Measurements from ENCODE around the gene TRPC6. TPM values are rescaled to one million over a fixed set of nuclear protein-coding genes. Genes with fewer than 3 reads are reported as not detected.
"Not testable (repeated sequence)": the region's sequence is repeated elsewhere in the genome, so short reads cannot be mapped to it uniquely, and the experiment has no call there.

The TRPC6 gene
- total RNA-seq, 1 experiment from 2014 or later, result not detected

DNA sequence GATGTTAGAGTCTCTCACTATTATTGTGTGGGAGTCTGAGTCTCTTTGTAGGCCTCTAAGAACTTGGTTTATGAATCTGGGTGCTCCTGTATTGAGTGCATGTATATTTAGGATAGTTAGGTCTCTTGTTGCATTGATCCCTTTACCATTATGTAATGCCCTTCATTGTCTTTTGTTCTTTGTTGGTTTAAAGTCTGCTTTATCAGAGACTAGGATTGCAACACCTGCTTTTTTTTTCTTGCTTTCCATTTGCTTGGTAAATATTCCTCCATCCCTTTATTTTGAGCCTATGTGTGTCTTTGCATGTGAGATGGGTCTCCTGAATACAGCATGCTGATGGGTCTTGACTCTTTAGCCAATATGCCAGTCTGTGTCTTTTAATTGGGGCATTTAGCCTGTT, 119.4 kb downstream of the TRPC6 start:
- not testable (repeated sequence) for H3K36me3 ChIP-seq (ENCODE audit: insufficient read depth, low read length); H3K4me1 ChIP-seq (ENCODE audit: low read length); H3K4me3 ChIP-seq (ENCODE audit: low read length); H3K27me3 ChIP-seq (ENCODE audit: low read length); H3K9ac ChIP-seq (ENCODE audit: low read length); DNase-seq; H2AFZ ChIP-seq (ENCODE audit: low read length); H3K79me2 ChIP-seq (ENCODE audit: low read length); H4K20me1 ChIP-seq (ENCODE audit: insufficient read depth, low read depth, low read length); H3K9me2 ChIP-seq (replicated peaks; ENCODE audit: insufficient read depth, low read length); H3K4me2 ChIP-seq (ENCODE audit: low read depth, low read length, poor library complexity, severe bottlenecking); H3K27ac ChIP-seq (ENCODE audit: low read length); H3K9me3 ChIP-seq (ENCODE audit: low read length)

DNA sequence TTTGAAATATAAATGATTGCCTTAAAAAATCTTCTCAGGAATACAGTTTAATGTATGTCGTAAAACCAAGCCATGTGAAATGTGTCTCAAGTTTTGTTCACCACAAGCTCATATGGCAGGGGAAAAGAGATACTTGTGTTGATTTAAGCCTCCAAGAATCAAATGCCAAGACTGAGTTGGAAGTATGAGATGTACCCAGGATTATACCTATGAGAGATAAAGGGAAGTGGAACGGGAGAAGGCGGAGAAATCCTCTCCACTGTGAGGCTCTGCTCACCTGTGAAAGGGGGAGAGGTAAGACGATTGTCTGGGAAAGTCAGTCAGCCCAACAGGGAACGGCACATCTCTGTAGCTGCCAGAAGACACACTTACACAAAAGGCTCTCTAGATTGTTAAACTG, 124.8 kb downstream of the TRPC6 start:
- Histone ChIP-seq H3K9ac (ENCODE audit: low read length) (no peak overlapping the region), H2AFZ (ENCODE audit: low read length) (no peak overlapping the region), H3K27ac (ENCODE audit: low read length) (no peak overlapping the region), H3K9me3 (ENCODE audit: low read length) (no peaks in the 10 kb centered on the region), H4K20me1 (ENCODE audit: insufficient read depth, low read depth, low read length) (no peaks in the 10 kb centered on the region), H3K9me2 (replicated peaks; ENCODE audit: insufficient read depth, low read length) (no peaks in the 10 kb centered on the region), H3K27me3 (ENCODE audit: low read length) (no peaks in the 10 kb centered on the region; the same call in 1 of the 2 replicates), H3K79me2 (ENCODE audit: low read length) (no peaks in the 10 kb centered on the region), H3K4me2 (ENCODE audit: low read depth, low read length, poor library complexity, severe bottlenecking) (no peak overlapping the region), H3K4me3 (ENCODE audit: low read length) (no peak overlapping the region), H3K4me1 (ENCODE audit: low read length) (no peaks in the 10 kb centered on the region), H3K36me3 (ENCODE audit: insufficient read depth, low read length) (no peaks in the 10 kb centered on the region)
- DNase-seq, result no peak

DNA sequence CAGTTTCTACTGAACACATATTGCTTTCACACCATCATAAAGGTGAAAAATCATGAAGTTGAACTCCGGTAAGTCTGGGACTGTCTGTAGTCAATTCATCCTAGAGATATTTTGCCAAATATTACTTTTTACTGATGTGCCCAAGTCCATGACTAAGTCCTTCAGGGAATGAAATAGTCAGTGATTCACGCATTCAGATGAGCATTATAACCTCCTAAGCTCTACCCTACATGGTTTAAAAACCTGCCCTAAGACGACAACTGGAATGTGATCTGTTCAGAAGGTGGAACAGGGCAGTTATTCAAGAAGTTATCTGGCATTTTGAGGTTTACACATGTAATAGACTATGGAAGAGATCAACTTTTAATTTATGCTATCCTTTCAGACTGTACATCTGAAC, 125.6 kb downstream of the TRPC6 start:
- Histone ChIP-seq H3K27ac (ENCODE audit: low read length) (no peak overlapping the region), H3K79me2 (ENCODE audit: low read length) (no peaks in the 10 kb centered on the region), H3K4me3 (ENCODE audit: low read length) (no peak overlapping the region), H3K9me2 (replicated peaks; ENCODE audit: insufficient read depth, low read length) (no peaks in the 10 kb centered on the region), H3K9ac (ENCODE audit: low read length) (no peak overlapping the region), H3K36me3 (ENCODE audit: insufficient read depth, low read length) (no peaks in the 10 kb centered on the region), H3K9me3 (ENCODE audit: low read length) (no peaks in the 10 kb centered on the region), H3K4me1 (ENCODE audit: low read length) (no peaks in the 10 kb centered on the region), H2AFZ (ENCODE audit: low read length) (no peak overlapping the region), H4K20me1 (ENCODE audit: insufficient read depth, low read depth, low read length) (no peaks in the 10 kb centered on the region), H3K4me2 (ENCODE audit: low read depth, low read length, poor library complexity, severe bottlenecking) (no peak overlapping the region), H3K27me3 (ENCODE audit: low read length) (no peaks in the 10 kb centered on the region; the same call in 1 of the 2 replicates)
- no peak for DNase-seq

DNA sequence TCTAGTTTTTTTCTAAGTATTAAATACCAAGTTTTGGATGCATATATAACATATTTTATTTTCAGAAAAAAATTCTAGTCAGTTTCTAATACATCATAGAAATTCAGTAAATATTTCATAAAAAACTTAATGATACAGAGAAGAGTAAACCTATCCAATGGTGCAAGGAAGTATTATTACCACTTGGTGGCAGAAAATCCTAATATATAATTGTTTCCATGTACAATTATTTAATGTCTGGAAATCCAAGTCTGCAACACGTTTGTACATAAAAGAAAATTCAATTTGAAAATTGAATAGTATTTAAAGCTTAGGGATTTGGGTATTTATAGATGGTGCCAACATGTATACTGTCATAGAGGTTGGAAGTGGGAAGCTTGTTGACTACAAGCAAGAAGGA, 127.0 kb downstream of the TRPC6 start:
- peak; percentile 70 for DNase-seq
- Histone ChIP-seq H3K27me3 (ENCODE audit: low read length) (no peaks in the 10 kb centered on the region; the same call in 1 of the 2 replicates), H2AFZ (ENCODE audit: low read length) (no peak overlapping the region), H3K9me3 (ENCODE audit: low read length) (no peaks in the 10 kb centered on the region), H3K27ac (ENCODE audit: low read length) (no peak overlapping the region), H3K4me3 (ENCODE audit: low read length) (no peak overlapping the region), H3K4me2 (ENCODE audit: low read depth, low read length, poor library complexity, severe bottlenecking) (no peak overlapping the region), H3K9ac (ENCODE audit: low read length) (no peak overlapping the region), H4K20me1 (ENCODE audit: insufficient read depth, low read depth, low read length) (no peaks in the 10 kb centered on the region), H3K79me2 (ENCODE audit: low read length) (no peaks in the 10 kb centered on the region), H3K4me1 (ENCODE audit: low read length) (no peaks in the 10 kb centered on the region), H3K36me3 (ENCODE audit: insufficient read depth, low read length) (no peaks in the 10 kb centered on the region), H3K9me2 (replicated peaks; ENCODE audit: insufficient read depth, low read length) (no peaks in the 10 kb centered on the region)

DNA sequence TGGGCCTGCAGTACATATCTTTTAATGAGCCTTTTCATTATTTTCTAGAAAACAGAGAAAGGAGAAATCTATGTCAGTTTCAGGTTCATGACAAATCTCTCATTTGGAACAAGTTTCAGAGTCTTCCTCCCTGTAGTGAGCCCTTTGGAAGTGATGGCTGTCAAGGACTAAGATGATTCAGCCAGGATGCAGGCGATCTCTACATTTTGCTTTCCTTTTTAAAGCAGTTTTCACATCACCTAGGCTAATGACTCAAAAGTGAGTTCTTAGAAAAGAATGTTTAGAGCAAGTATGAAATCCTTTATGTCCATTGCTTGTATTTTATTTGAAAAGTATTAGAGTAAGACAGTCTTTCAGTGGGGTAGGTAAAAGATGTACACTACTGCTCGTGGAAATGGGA, 130.1 kb downstream of the TRPC6 start:
- H3K4me2 ChIP-seq (ENCODE audit: low read depth, low read length, poor library complexity, severe bottlenecking), result no peak overlapping the region
- H4K20me1 ChIP-seq (ENCODE audit: insufficient read depth, low read depth, low read length), result no peaks in the 10 kb centered on the region
- H3K9me3 ChIP-seq (ENCODE audit: low read length), result no peaks in the 10 kb centered on the region
- no peak for DNase-seq
- H3K4me3 ChIP-seq (ENCODE audit: low read length), result no peak overlapping the region
- H3K4me1 ChIP-seq (ENCODE audit: low read length), result no peaks in the 10 kb centered on the region
- H3K79me2 ChIP-seq (ENCODE audit: low read length), result no peaks in the 10 kb centered on the region
- H3K9me2 ChIP-seq (replicated peaks; ENCODE audit: insufficient read depth, low read length), result no peaks in the 10 kb centered on the region
- H2AFZ ChIP-seq (ENCODE audit: low read length), result no peak overlapping the region
- H3K36me3 ChIP-seq (ENCODE audit: insufficient read depth, low read length), result no peaks in the 10 kb centered on the region
- H3K27ac ChIP-seq (ENCODE audit: low read length), result no peak overlapping the region
- no peak overlapping the region for H3K9ac ChIP-seq (ENCODE audit: low read length)
- H3K27me3 ChIP-seq (ENCODE audit: low read length), result no peaks in the 10 kb centered on the region; the same call in 1 of the 2 replicates

DNA sequence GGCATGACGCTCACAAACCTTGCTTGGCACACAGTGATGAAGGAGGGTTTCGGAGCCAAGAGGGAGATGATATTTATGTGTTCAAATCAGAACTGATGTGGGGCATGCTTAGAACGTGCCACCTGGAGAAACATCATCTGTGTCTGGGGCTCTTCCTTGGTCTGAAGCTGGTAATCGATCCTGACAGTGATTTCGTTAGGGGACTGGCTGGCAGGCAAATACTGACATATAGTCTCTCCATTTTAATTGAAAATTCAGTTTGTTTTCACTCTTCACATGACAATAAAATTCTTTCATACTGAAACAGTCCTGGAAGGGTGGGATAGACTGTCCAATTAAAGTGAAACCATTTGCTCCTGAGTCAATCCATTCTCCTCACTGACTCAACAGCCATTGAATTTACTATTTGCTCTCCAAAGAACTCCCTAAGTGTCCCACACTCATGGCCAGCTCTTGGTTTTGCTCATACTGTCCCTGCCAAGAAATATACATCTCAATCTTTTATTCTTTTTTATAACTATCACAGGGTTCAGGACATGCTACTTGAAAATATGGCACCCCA, 134.8 kb downstream of the TRPC6 start:
- no peaks in the 10 kb centered on the region for H3K79me2 ChIP-seq (ENCODE audit: low read length)
- H3K36me3 ChIP-seq (ENCODE audit: insufficient read depth, low read length), result no peaks in the 10 kb centered on the region
- H3K27me3 ChIP-seq (ENCODE audit: low read length), result no peaks in the 10 kb centered on the region
- H3K27ac ChIP-seq (ENCODE audit: low read length), result no peak overlapping the region
- no peak overlapping the region for H3K9ac ChIP-seq (ENCODE audit: low read length)
- H3K9me3 ChIP-seq (ENCODE audit: low read length), result no peaks in the 10 kb centered on the region
- DNase-seq, result no peak
- no peak overlapping the region for H3K4me3 ChIP-seq (ENCODE audit: low read length)
- no peaks in the 10 kb centered on the region for H4K20me1 ChIP-seq (ENCODE audit: insufficient read depth, low read depth, low read length)
- no peak overlapping the region for H3K4me2 ChIP-seq (ENCODE audit: low read depth, low read length, poor library complexity, severe bottlenecking)
- no peak overlapping the region for H2AFZ ChIP-seq (ENCODE audit: low read length)
- no peaks in the 10 kb centered on the region for H3K9me2 ChIP-seq (replicated peaks; ENCODE audit: insufficient read depth, low read length)
- H3K4me1 ChIP-seq (ENCODE audit: low read length), result no peaks in the 10 kb centered on the region

DNA sequence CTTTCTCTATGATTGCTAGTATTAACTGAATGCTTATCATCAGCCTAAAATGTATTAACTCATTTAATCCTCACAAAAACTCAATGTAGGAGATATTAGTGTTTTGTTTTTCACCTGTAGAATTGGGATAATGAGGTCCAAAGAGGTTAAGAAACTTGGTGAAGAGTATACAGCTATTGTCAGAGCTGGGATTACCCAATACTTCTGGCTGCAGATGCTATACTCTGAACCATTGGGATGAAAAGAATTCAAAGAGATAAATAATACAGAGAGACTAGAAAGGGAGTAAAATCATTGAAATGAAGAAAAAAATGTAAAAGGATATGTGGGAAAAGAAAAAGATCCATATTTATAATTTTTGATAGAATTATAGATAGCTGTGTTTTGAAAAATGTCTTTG, 137.1 kb downstream of the TRPC6 start:
- H3K27me3 ChIP-seq (ENCODE audit: low read length), result no peaks in the 10 kb centered on the region
- H3K4me3 ChIP-seq (ENCODE audit: low read length), result no peak overlapping the region
- no peaks in the 10 kb centered on the region for H3K36me3 ChIP-seq (ENCODE audit: insufficient read depth, low read length)
- no peak overlapping the region for H3K4me2 ChIP-seq (ENCODE audit: low read depth, low read length, poor library complexity, severe bottlenecking)
- H3K9me3 ChIP-seq (ENCODE audit: low read length), result no peaks in the 10 kb centered on the region
- no peaks in the 10 kb centered on the region for H3K79me2 ChIP-seq (ENCODE audit: low read length)
- no peaks in the 10 kb centered on the region for H3K9me2 ChIP-seq (replicated peaks; ENCODE audit: insufficient read depth, low read length)
- no peak for DNase-seq
- no peak overlapping the region for H3K9ac ChIP-seq (ENCODE audit: low read length)
- H2AFZ ChIP-seq (ENCODE audit: low read length), result no peak overlapping the region
- H4K20me1 ChIP-seq (ENCODE audit: insufficient read depth, low read depth, low read length), result no peaks in the 10 kb centered on the region
- no peaks in the 10 kb centered on the region for H3K4me1 ChIP-seq (ENCODE audit: low read length)
- H3K27ac ChIP-seq (ENCODE audit: low read length), result no peak overlapping the region

DNA sequence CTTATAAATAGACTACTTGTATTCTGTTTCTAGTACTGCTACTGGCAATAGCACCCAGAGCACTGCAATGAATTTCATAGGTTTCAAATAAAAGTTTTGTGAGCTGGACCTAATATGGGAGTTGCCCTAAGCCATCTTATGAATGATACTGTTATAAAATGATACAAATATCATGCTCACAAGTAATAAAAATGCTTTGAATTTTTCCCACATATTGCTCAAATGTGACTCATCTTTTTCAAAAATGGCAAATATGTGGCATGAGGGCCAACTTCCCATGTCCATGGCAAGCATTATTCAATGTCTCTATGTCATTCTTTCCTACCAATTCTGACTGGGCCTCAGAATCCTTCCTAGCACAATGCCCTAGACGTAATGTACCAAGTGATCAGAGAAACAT, 137.6 kb downstream of the TRPC6 start:
- no peak for DNase-seq
- Histone ChIP-seq H3K4me2 (ENCODE audit: low read depth, low read length, poor library complexity, severe bottlenecking) (no peak overlapping the region), H3K4me3 (ENCODE audit: low read length) (no peak overlapping the region), H3K9ac (ENCODE audit: low read length) (no peak overlapping the region), H3K9me2 (replicated peaks; ENCODE audit: insufficient read depth, low read length) (no peaks in the 10 kb centered on the region), H4K20me1 (ENCODE audit: insufficient read depth, low read depth, low read length) (no peaks in the 10 kb centered on the region), H3K79me2 (ENCODE audit: low read length) (no peaks in the 10 kb centered on the region), H2AFZ (ENCODE audit: low read length) (no peak overlapping the region), H3K36me3 (ENCODE audit: insufficient read depth, low read length) (no peaks in the 10 kb centered on the region), H3K9me3 (ENCODE audit: low read length) (no peaks in the 10 kb centered on the region), H3K27ac (ENCODE audit: low read length) (no peak overlapping the region), H3K27me3 (ENCODE audit: low read length) (no peaks in the 10 kb centered on the region), H3K4me1 (ENCODE audit: low read length) (no peaks in the 10 kb centered on the region)

DNA sequence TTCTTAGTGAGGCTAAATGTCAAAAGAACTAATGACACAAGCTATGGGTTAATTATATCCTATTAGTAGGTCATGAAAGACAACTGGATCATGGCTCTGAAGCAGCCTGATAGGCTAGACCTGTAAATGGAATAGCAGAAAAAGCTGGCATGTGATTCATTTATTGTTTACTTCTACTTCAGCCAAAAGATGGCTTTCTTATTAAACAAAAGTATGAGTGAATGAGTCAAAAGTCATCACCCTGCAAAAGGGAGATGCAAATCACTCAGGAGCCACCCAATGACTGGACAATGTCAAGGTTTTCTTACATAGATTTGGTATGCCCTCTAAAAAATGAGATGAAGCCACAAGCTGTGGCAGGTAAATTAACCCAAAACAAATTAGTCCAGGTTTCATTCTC, 138.0 kb downstream of the TRPC6 start:
- H3K27me3 ChIP-seq (ENCODE audit: low read length), result no peaks in the 10 kb centered on the region
- DNase-seq, result no peak
- no peaks in the 10 kb centered on the region for H3K4me1 ChIP-seq (ENCODE audit: low read length)
- H3K79me2 ChIP-seq (ENCODE audit: low read length), result no peaks in the 10 kb centered on the region
- H3K4me2 ChIP-seq (ENCODE audit: low read depth, low read length, poor library complexity, severe bottlenecking), result no peak overlapping the region
- no peak overlapping the region for H3K27ac ChIP-seq (ENCODE audit: low read length)
- H3K9ac ChIP-seq (ENCODE audit: low read length), result no peak overlapping the region
- H4K20me1 ChIP-seq (ENCODE audit: insufficient read depth, low read depth, low read length), result no peaks in the 10 kb centered on the region
- no peak overlapping the region for H2AFZ ChIP-seq (ENCODE audit: low read length)
- no peaks in the 10 kb centered on the region for H3K36me3 ChIP-seq (ENCODE audit: insufficient read depth, low read length)
- no peaks in the 10 kb centered on the region for H3K9me2 ChIP-seq (replicated peaks; ENCODE audit: insufficient read depth, low read length)
- H3K9me3 ChIP-seq (ENCODE audit: low read length), result no peaks in the 10 kb centered on the region
- no peak overlapping the region for H3K4me3 ChIP-seq (ENCODE audit: low read length)
